Mammary epithelial cell (primary cell): Measurements from ENCODE around the gene TCF12.

Experiments used
- CTCF ChIP-seq, 2 donors: IDR thresholded peaks in 1 of 2; conservative IDR thresholded peaks in 1 of 2; 2 replicates each; pipeline ENCODE4 v1.5.1; 2011 to 2012; ENCODE audit warnings: inconsistent platforms in 2 of 2, low read length in 2 of 2, mild to moderate bottlenecking in 2 of 2, control low read depth in 1 of 2, low read depth in 1 of 2; ENCODE audit not compliant: insufficient read depth in 1 of 2; ENCODE audit errors: extremely low read depth in 1 of 2
- EZH2 ChIP-seq: IDR thresholded peaks from 2 replicates; pipeline ENCODE4 v1.6.1; 2012; ENCODE audit warnings: low read length, inconsistent platforms, borderline replicate concordance

DNA sequence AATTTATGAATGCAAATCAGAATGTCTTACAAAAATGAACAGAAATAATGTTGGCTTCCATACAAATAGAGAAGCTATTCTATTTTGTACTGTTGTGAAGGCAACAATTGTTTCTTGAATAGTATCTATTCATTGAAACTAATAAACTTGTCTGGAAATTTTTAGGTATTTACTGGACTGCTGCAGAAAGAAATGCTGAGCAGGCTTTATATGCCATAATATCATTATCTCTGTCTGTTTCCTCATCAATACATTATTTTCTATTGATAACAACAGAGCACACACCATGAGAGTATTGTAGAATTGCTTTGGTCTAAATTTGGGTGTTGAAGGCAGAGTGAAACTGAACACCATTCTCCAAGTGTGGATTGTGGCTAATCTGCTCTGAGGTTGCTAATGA is 241.3 kb downstream of the TCF12 start:
- TF ChIP-seq EZH2: no peak
- TF ChIP-seq CTCF (conservative IDR thresholded peaks at IDR 0.05 in 1 of 2, IDR thresholded peaks at IDR 0.05 in 1 of 2; ENCODE audit: extremely low read depth in 1 of 2, insufficient read depth in 1 of 2, low read depth in 1 of 2, low read length in 2 of 2): no peak
